GM23338 (cell line): ENCODE data around the gene UBP1.

Experiments
- CREB1 ChIP-seq: fragments of 250-450 bp; sonication (Bioruptor Pico); IDR thresholded peaks from 2 replicates; pipeline ENCODE4 v1.5.0; 2020; ENCODE audit warnings: low read depth, mild to moderate bottlenecking, moderate library complexity
- CTCF ChIP-seq, 2 experiments: fragments of 200-600 bp in 1 of 2; sonication (generic) in 1 of 2; conservative IDR thresholded peaks; 2 replicates each; pipeline versions ENCODE4 v1.5.1 to v1.6.1; 2016 to 2017; ENCODE audit warnings: antibody characterized with exemption in 2 of 2, low read depth in 2 of 2, mild to moderate bottlenecking in 2 of 2, moderate library complexity in 1 of 2
- EZH2 ChIP-seq: fragments of 200-600 bp; sonication (generic); IDR thresholded peaks from one replicate; pipeline ENCODE4 v1.8.0; 2017; ENCODE audit warnings: antibody characterized with exemption, mild to moderate bottlenecking, low read depth; ENCODE audit not compliant: unreplicated experiment
- EZH2phosphoT487 ChIP-seq: fragments of 200-600 bp; sonication (generic); IDR thresholded peaks from one replicate; pipeline ENCODE4 v1.8.1; 2018; ENCODE audit warnings: antibody characterized with exemption; ENCODE audit not compliant: unreplicated experiment
- JUNB ChIP-seq: IDR thresholded peaks from one replicate; pipeline ENCODE4 v1.6.1; 2016; ENCODE audit warnings: antibody characterized with exemption; ENCODE audit not compliant: unreplicated experiment
- NANOG ChIP-seq: IDR thresholded peaks from 2 replicates; pipeline ENCODE4 v1.6.1; 2016; ENCODE audit warnings: antibody characterized with exemption, borderline replicate concordance
- POLR2AphosphoS5 ChIP-seq: IDR thresholded peaks from 2 replicates; pipeline ENCODE4 v1.6.1; 2016; ENCODE audit warnings: antibody characterized with exemption, low read depth
- REST ChIP-seq: IDR thresholded peaks from one replicate; pipeline ENCODE4 v1.6.1; 2018; ENCODE audit warnings: antibody characterized with exemption; ENCODE audit not compliant: unreplicated experiment
- STAT1 ChIP-seq: IDR thresholded peaks from one replicate; pipeline ENCODE4 v1.6.1; 2016; ENCODE audit warnings: antibody characterized with exemption; ENCODE audit not compliant: unreplicated experiment
- ZNF114 ChIP-seq: fragments of 250-450 bp; sonication (Bioruptor Pico); IDR thresholded peaks from 2 replicates; pipeline ENCODE4 v1.5.0; 2020; ENCODE audit warnings: mild to moderate bottlenecking, moderate library complexity

DNA sequence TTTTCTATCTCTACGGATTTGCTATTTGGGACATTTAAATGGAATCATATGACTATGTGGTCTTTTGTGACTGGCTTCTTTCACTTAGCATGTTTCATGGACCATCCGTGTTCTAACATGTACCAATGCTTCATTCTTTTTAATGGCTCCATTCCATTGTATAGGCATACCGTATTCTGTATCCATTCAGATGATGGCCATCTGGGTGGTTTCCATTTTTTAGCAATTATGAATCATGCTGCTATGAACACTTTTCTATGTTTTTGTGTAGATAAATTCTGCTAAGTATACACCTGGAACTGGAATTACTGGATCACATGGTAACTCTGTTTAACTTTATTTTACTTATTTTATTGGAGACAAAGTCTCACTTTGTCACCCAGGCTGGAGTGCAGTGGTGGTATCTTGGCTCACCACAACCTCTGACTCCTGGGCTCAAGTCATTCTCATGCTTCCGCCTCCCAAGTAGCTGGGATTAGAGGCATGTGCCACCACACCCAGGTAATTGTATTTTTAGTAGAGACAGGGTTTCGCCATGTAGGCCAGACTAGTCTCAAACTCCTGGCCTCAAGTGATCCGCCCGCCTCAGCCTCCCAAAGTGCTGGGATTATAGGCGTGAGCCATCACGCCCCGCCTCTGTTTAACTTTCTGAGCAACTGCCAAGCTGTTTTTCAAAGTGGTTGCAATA is 13.4 kb downstream of the UBP1 start:
- no peak for TF ChIP-seq POLR2AphosphoS5
- TF ChIP-seq CTCF (conservative IDR thresholded peaks at IDR 0.05; ENCODE audit: low read depth in 2 of 2), result no peak
- no peak for TF ChIP-seq EZH2
- no peak for TF ChIP-seq STAT1
- no peak for TF ChIP-seq EZH2phosphoT487
- no peak for TF ChIP-seq REST
- TF ChIP-seq JUNB, result no peak
- no peak for TF ChIP-seq CREB1
- TF ChIP-seq NANOG, result no peak
- no peak for TF ChIP-seq ZNF114
